ENCODE results near the gene CBFA2T3. TPM values are rescaled to one million over a fixed set of nuclear protein-coding genes. Genes with fewer than 3 reads are reported as not detected.

CBFA2T3 gene
- total RNA-seq, 4 donors from 2014 or later: 0.78 to 5.0 (median 2.8) TPM

GRCh38 chr16:88875703-88876234 is 101.2 kb downstream of the CBFA2T3 start:
- WGBS, 2 donors: 78 to 85% methylated on average over 22 of the region's 22 CpGs
- no peak overlapping the region for H3K4me3 ChIP-seq
- DNase-seq (ENCODE audit: low spot score in 2 of 2): no peak
- no peaks in the 10 kb centered on the region for H3K9me3 ChIP-seq
- peaks cover 0 to 15% (median 0%) of the 10 kb centered on the region in 4 donors for H3K4me1 ChIP-seq
- H3K27me3 ChIP-seq: peaks cover 0 to 18% of the 10 kb centered on the region in 2 donors
- H3K27ac ChIP-seq: no peak overlapping the region
- TF ChIP-seq POLR2A (IDR thresholded peaks at IDR 0.05) (no peak), EP300 (IDR thresholded peaks at IDR 0.05) (peak in 1 of 2 donors; percentile 8)
- H3K36me3 ChIP-seq: peaks cover 0 to 24% (median 0%) of the 10 kb centered on the region in 3 donors

- Histone ChIP-seq H3K27me3 (peaks cover 0 to 20% of the 10 kb centered on the region in 2 donors), H3K27ac (no peak overlapping the region), H3K4me1 (peaks cover 0 to 17% (median 0%) of the 10 kb centered on the region in 4 donors), H3K4me3 (no peak overlapping the region), H3K36me3 (peaks cover 0 to 24% (median 0%) of the 10 kb centered on the region in 3 donors), H3K9me3 (no peaks in the 10 kb centered on the region)
- DNase-seq (ENCODE audit: low spot score in 2 of 2): no peak
- WGBS, 2 donors: 88 to 92% methylated on average over 32 to 34 of the region's 34 CpGs
- TF ChIP-seq EP300 (IDR thresholded peaks at IDR 0.05) (no peak), POLR2A (IDR thresholded peaks at IDR 0.05) (no peak)
- TF ChIP-seq, protein P1, sequence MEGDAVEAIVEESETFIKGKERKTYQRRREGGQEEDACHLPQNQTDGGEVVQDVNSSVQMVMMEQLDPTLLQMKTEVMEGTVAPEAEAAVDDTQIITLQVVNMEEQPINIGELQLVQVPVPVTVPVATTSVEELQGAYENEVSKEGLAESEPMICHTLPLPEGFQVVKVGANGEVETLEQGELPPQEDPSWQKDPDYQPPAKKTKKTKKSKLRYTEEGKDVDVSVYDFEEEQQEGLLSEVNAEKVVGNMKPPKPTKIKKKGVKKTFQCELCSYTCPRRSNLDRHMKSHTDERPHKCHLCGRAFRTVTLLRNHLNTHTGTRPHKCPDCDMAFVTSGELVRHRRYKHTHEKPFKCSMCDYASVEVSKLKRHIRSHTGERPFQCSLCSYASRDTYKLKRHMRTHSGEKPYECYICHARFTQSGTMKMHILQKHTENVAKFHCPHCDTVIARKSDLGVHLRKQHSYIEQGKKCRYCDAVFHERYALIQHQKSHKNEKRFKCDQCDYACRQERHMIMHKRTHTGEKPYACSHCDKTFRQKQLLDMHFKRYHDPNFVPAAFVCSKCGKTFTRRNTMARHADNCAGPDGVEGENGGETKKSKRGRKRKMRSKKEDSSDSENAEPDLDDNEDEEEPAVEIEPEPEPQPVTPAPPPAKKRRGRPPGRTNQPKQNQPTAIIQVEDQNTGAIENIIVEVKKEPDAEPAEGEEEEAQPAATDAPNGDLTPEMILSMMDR (IDR thresholded peaks at IDR 0.05): no peak
Observed at GRCh38 chr16:88874938-88875599, 101.9 kb downstream of the CBFA2T3 start.

- no peak for TF ChIP-seq POLR2A (IDR thresholded peaks at IDR 0.05)
- no peak for TF ChIP-seq EP300 (IDR thresholded peaks at IDR 0.05)
- TF ChIP-seq, protein P1 (IDR thresholded peaks at IDR 0.05): no peak
- H3K9me3 ChIP-seq: no peaks in the 10 kb centered on the region
- H3K4me3 ChIP-seq: no peak overlapping the region
- no peak overlapping the region for H3K27ac ChIP-seq
- peaks cover 0 to 10% (median 0%) of the 10 kb centered on the region in 3 donors for H3K36me3 ChIP-seq
- WGBS, 2 donors: 58 to 68% methylated on average over 17 to 22 of the region's 25 CpGs
- peaks cover 0 to 31% of the 10 kb centered on the region in 2 donors for H3K27me3 ChIP-seq
- no peak for DNase-seq (ENCODE audit: low spot score in 2 of 2)
- peaks cover 0 to 11% (median 0%) of the 10 kb centered on the region in 4 donors for H3K4me1 ChIP-seq
Observed at GRCh38 chr16:88872650-88873331, 104.2 kb downstream of the CBFA2T3 start.

DNA sequence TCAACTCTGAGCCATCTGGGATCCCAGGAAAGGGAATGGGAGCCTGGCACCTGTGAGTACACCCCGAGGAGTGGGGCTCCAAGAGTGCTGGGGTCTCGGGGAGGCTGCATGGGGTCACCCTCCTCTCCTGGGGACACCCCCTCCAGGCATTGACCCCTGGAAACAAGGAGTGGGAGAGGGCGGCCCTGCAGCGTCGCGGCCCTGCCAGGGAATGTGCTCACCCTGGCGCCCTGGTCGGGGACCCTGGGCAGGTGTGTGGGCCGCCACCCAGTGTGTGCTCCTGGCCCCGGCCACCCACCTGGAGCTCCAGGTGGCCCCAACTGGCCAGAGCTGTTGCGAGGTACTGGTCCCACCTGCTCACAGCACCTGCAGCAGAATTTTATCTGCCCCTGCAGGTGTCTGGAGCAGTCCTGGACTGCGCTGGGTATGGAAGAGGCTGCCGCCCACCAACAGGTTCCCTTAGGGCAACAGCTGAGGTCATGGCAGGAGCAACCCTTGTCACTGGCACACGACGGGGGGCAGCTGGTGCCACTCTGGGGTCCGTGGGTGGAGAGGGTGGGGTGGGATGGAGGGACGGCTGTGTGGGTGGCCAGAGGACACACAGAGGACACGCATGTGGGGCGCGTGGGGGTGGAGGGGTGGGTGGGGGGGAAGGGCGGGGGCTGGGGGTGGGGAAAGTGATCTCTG is 105.1 kb downstream of the CBFA2T3 start:
- Histone ChIP-seq H3K27ac (no peak overlapping the region), H3K4me3 (no peak overlapping the region), H3K4me1 (peaks cover 0 to 11% (median 0%) of the 10 kb centered on the region in 4 donors), H3K36me3 (peaks cover 0 to 5% (median 0%) of the 10 kb centered on the region in 3 donors), H3K27me3 (peaks cover 0 to 31% of the 10 kb centered on the region in 2 donors), H3K9me3 (no peaks in the 10 kb centered on the region)
- TF ChIP-seq POLR2A (IDR thresholded peaks at IDR 0.05) (no peak), EP300 (IDR thresholded peaks at IDR 0.05) (no peak)
- TF ChIP-seq, protein P1 (IDR thresholded peaks at IDR 0.05): no peak
- WGBS, 2 donors: 58 to 64% methylated on average over 5 to 16 of the region's 21 CpGs
- DNase-seq (ENCODE audit: low spot score in 2 of 2): no peak

- DNase-seq (ENCODE audit: low spot score in 2 of 2): no peak
- TF ChIP-seq POLR2A (IDR thresholded peaks at IDR 0.05) (no peak), EP300 (IDR thresholded peaks at IDR 0.05) (no peak)
- TF ChIP-seq, protein P1 (IDR thresholded peaks at IDR 0.05): no peak
- Histone ChIP-seq H3K27me3 (peaks cover 0 to 31% of the 10 kb centered on the region in 2 donors), H3K4me1 (peaks cover 0 to 11% (median 0%) of the 10 kb centered on the region in 4 donors), H3K4me3 (peak overlapping the region in 1 of 4 donors; percentile 27), H3K9me3 (no peaks in the 10 kb centered on the region), H3K27ac (no peak overlapping the region), H3K36me3 (no peaks in the 10 kb centered on the region)
- 29 to 36% methylated on average over 8 of the region's 8 CpGs for WGBS, 2 donors
Observed at GRCh38 chr16:88871349-88871702, 105.7 kb downstream of the CBFA2T3 start.

Data from tibial nerve (tissue), 4 donors.